DND-41 (cell line): ENCODE measurements around the gene ZNF526.

ENCODE experiments used
- ATAC-seq: fragments of 200-7000 bp; cut with Tn5 transposase; 3 replicates; pipeline ENCODE4 v1.9.1; 2021; ENCODE audit warnings: low read depth; ENCODE audit not compliant: insufficient read depth
- DNase-seq: peaks from one replicate; pipeline ENCODE4 v3.0.0-alpha.2; 2020
- H2AFZ ChIP-seq: 2 replicates; pipeline ENCODE4 v1.6.0; 2012; ENCODE audit warnings: low read depth, low read length
- H3K27ac ChIP-seq: 2 replicates; pipeline ENCODE4 v1.5.1; 2012; ENCODE audit warnings: low read length, inconsistent platforms
- H3K27me3 ChIP-seq: fragments of 200-600 bp; sonication (generic); 2 replicates; pipeline ENCODE4 v1.6.0; 2012; ENCODE audit warnings: low read length, mild to moderate bottlenecking, inconsistent platforms; ENCODE audit not compliant: insufficient read depth, poor library complexity
- H3K36me3 ChIP-seq: 2 replicates; pipeline ENCODE4 v1.5.1; 2012; ENCODE audit warnings: low read length, inconsistent platforms; ENCODE audit not compliant: insufficient read depth
- H3K4me1 ChIP-seq: 2 replicates; pipeline ENCODE4 v1.5.1; 2012; ENCODE audit warnings: mild to moderate bottlenecking, low read length; ENCODE audit not compliant: insufficient read depth
- H3K4me2 ChIP-seq: 2 replicates; pipeline ENCODE4 v1.6.0; 2012; ENCODE audit warnings: mild to moderate bottlenecking, moderate library complexity, low read length, inconsistent platforms; ENCODE audit not compliant: insufficient read depth
- H3K4me3 ChIP-seq, 2 experiments: fragments of 200-600 bp in 1 of 2; shearing (Covaris generic) in 1 of 2; 2 replicates each; pipeline ENCODE4 v1.5.1; 2012 to 2016; ENCODE audit warnings: inconsistent platforms in 2 of 2, low read length in 2 of 2, mild to moderate bottlenecking in 2 of 2, low read depth in 1 of 2, moderate library complexity in 1 of 2
- H3K79me2 ChIP-seq: 2 replicates; pipeline ENCODE4 v1.6.0; 2012; ENCODE audit warnings: low read length, inconsistent platforms; ENCODE audit not compliant: insufficient read depth
- H3K9ac ChIP-seq: 2 replicates; pipeline ENCODE4 v1.6.0; 2012; ENCODE audit warnings: low read depth, mild to moderate bottlenecking, inconsistent platforms, low read length, moderate library complexity
- H3K9me3 ChIP-seq: 2 replicates; pipeline ENCODE4 v1.5.1; 2012; ENCODE audit warnings: low read length, moderate library complexity, mild to moderate bottlenecking, inconsistent platforms; ENCODE audit not compliant: insufficient read depth, severe bottlenecking
- H4K20me1 ChIP-seq: 2 replicates; pipeline ENCODE4 v1.6.0; 2012; ENCODE audit warnings: low read length; ENCODE audit not compliant: insufficient read depth
- CTCF ChIP-seq: IDR thresholded peaks from 2 replicates; pipeline ENCODE4 v1.5.1; 2012; ENCODE audit warnings: borderline replicate concordance, low read length, moderate library complexity, mild to moderate bottlenecking; ENCODE audit not compliant: poor library complexity, severe bottlenecking; ENCODE audit errors: extremely low read depth
- EZH2 ChIP-seq: IDR thresholded peaks from 3 replicates; pipeline ENCODE4 v1.6.1; 2012; ENCODE audit warnings: borderline replicate concordance, low read depth, mild to moderate bottlenecking, moderate library complexity, low read length, inconsistent platforms; ENCODE audit not compliant: severe bottlenecking

The ZNF526 gene

GRCh38 chr19:42224940-42225717 lies 5.0 kb downstream of the ZNF526 start:
- no peak for TF ChIP-seq EZH2
- no peak for TF ChIP-seq CTCF

GRCh38 chr19:42225718-42226292 lies 5.7 kb downstream of the ZNF526 start:
- Histone ChIP-seq H3K4me2 (no peak overlapping the region), H2AFZ (no peak overlapping the region), H3K27ac (no peak overlapping the region), H4K20me1 (peaks cover 62% of the 10 kb centered on the region), H3K4me1 (peaks cover 18% of the 10 kb centered on the region), H3K36me3 (peaks cover 70% of the 10 kb centered on the region), H3K79me2 (peaks cover 49% of the 10 kb centered on the region), H3K9ac (no peak overlapping the region), H3K4me3 (no peak overlapping the region), H3K27me3 (no peaks in the 10 kb centered on the region), H3K9me3 (no peaks in the 10 kb centered on the region)
- DNase-seq (no peak), ATAC-seq (no peak)
- TF ChIP-seq EZH2 (no peak), CTCF (no peak)

More at GRCh38 chr19:42224940-42225717, 5.0 kb downstream of the ZNF526 start:
- DNase-seq (no peak), ATAC-seq (no peak)
- no peaks in the 10 kb centered on the region for H3K27me3 ChIP-seq
- H2AFZ ChIP-seq, result no peak overlapping the region
- peaks cover 20% of the 10 kb centered on the region for H3K4me1 ChIP-seq
- H3K9me3 ChIP-seq, result no peaks in the 10 kb centered on the region
- H3K4me3 ChIP-seq, result no peak overlapping the region
- no peak overlapping the region for H3K4me2 ChIP-seq
- H3K36me3 ChIP-seq, result peaks cover 65% of the 10 kb centered on the region
- peaks cover 56% of the 10 kb centered on the region for H3K79me2 ChIP-seq
- peaks cover 62% of the 10 kb centered on the region for H4K20me1 ChIP-seq
- H3K27ac ChIP-seq, result no peak overlapping the region
- H3K9ac ChIP-seq, result no peak overlapping the region

GRCh38 chr19:42226886-42227285 lies 6.8 kb downstream of the ZNF526 start:
- H3K27me3 ChIP-seq, result no peaks in the 10 kb centered on the region
- no peak overlapping the region for H3K4me3 ChIP-seq
- ATAC-seq, result no peak
- peaks cover 81% of the 10 kb centered on the region for H3K36me3 ChIP-seq
- peaks cover 60% of the 10 kb centered on the region for H4K20me1 ChIP-seq
- no peak overlapping the region for H2AFZ ChIP-seq
- H3K27ac ChIP-seq, result no peak overlapping the region
- no peak overlapping the region for H3K9ac ChIP-seq
- peaks cover 7% of the 10 kb centered on the region; the same call in 1 of the 2 replicates for H3K4me1 ChIP-seq
- DNase-seq, result no peak
- H3K4me2 ChIP-seq, result no peak overlapping the region
- no peak for TF ChIP-seq CTCF
- TF ChIP-seq EZH2, result no peak
- peaks cover 38% of the 10 kb centered on the region for H3K79me2 ChIP-seq
- H3K9me3 ChIP-seq, result no peaks in the 10 kb centered on the region
